Trophoblast cell (in vitro differentiated cells and primary cell): ENCODE results near the gene HOXC11.
A peak's percentile ranks its signal among the peaks of the same experiment; 100 is the strongest.

ENCODE experiments used
- DNase-seq, 2 donors: peaks; one replicate each; pipeline ENCODE4 v3.0.0-alpha.2; 2016
- H2AFZ ChIP-seq: 2 replicates; pipeline ENCODE4 v1.6.1; 2013; ENCODE audit warnings: low read length, moderate library complexity, mild to moderate bottlenecking; ENCODE audit not compliant: insufficient read depth, poor library complexity
- H2AK5ac ChIP-seq: 2 replicates; pipeline ENCODE4 v1.6.1; 2013; ENCODE audit warnings: mild to moderate bottlenecking, low read length
- H2BK120ac ChIP-seq: 2 replicates; pipeline ENCODE4 v1.6.1; 2013; ENCODE audit warnings: low read length, mild to moderate bottlenecking, moderate library complexity; ENCODE audit not compliant: insufficient read depth, poor library complexity
- H2BK12ac ChIP-seq: 2 replicates; pipeline ENCODE4 v1.6.1; 2013; ENCODE audit warnings: mild to moderate bottlenecking, low read length, moderate library complexity
- H2BK5ac ChIP-seq: 2 replicates; pipeline ENCODE4 v1.6.1; 2013; ENCODE audit warnings: low read length, low read depth, moderate library complexity, mild to moderate bottlenecking; ENCODE audit not compliant: poor library complexity
- H3K14ac ChIP-seq: 2 replicates; pipeline ENCODE4 v1.6.1; 2013; ENCODE audit warnings: mild to moderate bottlenecking, low read length
- H3K18ac ChIP-seq: 2 replicates; pipeline ENCODE4 v1.6.1; 2013; ENCODE audit warnings: mild to moderate bottlenecking, low read length
- H3K23ac ChIP-seq: 2 replicates; pipeline ENCODE4 v1.6.1; 2013; ENCODE audit warnings: low read length
- H3K27ac ChIP-seq: 2 replicates; pipeline ENCODE4 v1.5.1; 2013; ENCODE audit warnings: low read depth, mild to moderate bottlenecking, inconsistent platforms, low read length, moderate library complexity
- H3K27me3 ChIP-seq: 2 replicates; pipeline ENCODE4 v1.6.1; 2013; ENCODE audit warnings: inconsistent platforms, mild to moderate bottlenecking, low read length, moderate library complexity; ENCODE audit not compliant: insufficient read depth
- H3K36me3 ChIP-seq, 2 experiments: 1 replicate in 1 of 2; 2 replicates in 1 of 2; pipeline ENCODE4 v1.6.1; 2013; ENCODE audit warnings: low read length in 2 of 2, mild to moderate bottlenecking in 2 of 2, moderate library complexity in 1 of 2; ENCODE audit not compliant: insufficient read depth in 2 of 2, control insufficient read depth in 1 of 2
- H3K4ac ChIP-seq: 2 replicates; pipeline ENCODE4 v1.6.1; 2013; ENCODE audit warnings: low read depth, mild to moderate bottlenecking, low read length, moderate library complexity
- H3K4me1 ChIP-seq, 2 experiments: 1 replicate in 1 of 2; 2 replicates in 1 of 2; pipeline ENCODE4 v1.6.1; 2013; ENCODE audit warnings: low read length in 2 of 2, mild to moderate bottlenecking in 2 of 2, moderate library complexity in 1 of 2; ENCODE audit not compliant: insufficient read depth in 2 of 2, control insufficient read depth in 1 of 2
- H3K4me2 ChIP-seq: 2 replicates; pipeline ENCODE4 v1.6.1; 2013; ENCODE audit warnings: inconsistent platforms, mild to moderate bottlenecking, low read length, moderate library complexity
- H3K4me3 ChIP-seq: 2 replicates; pipeline ENCODE4 v1.5.1; 2013; ENCODE audit warnings: mild to moderate bottlenecking, low read depth, low read length, inconsistent platforms
- H3K79me1 ChIP-seq: one replicate; pipeline ENCODE4 v1.6.1; 2013; ENCODE audit warnings: low read length
- H3K79me2 ChIP-seq: 2 replicates; pipeline ENCODE4 v1.6.1; 2013; ENCODE audit warnings: low read length, mild to moderate bottlenecking; ENCODE audit not compliant: control insufficient read depth, insufficient read depth, poor library complexity
- H3K9ac ChIP-seq: 2 replicates; pipeline ENCODE4 v1.6.1; 2013; ENCODE audit warnings: mild to moderate bottlenecking, low read length
- H3K9me3 ChIP-seq: 2 replicates; pipeline ENCODE4 v1.6.1; 2013; ENCODE audit warnings: low read depth, mild to moderate bottlenecking, control low read depth, inconsistent platforms, low read length; ENCODE audit not compliant: insufficient read depth
- H4K12ac ChIP-seq: 2 replicates; pipeline ENCODE4 v1.6.1; 2013; ENCODE audit warnings: low read depth, mild to moderate bottlenecking, low read length, moderate library complexity
- H4K8ac ChIP-seq: 2 replicates; pipeline ENCODE4 v1.6.1; 2013; ENCODE audit warnings: low read depth, mild to moderate bottlenecking, low read length, moderate library complexity
- H4K91ac ChIP-seq: one replicate; pipeline ENCODE4 v1.6.1; 2013; ENCODE audit warnings: low read depth, mild to moderate bottlenecking, low read length, moderate library complexity
- WGBS: extraction: QIAGEN DNeasy Blood & Tissue Kit; methylation state at CpG from one replicate; pipeline ENCODE4 v1.1.7; 2013; ENCODE audit warnings: missing lambda C conversion rate; ENCODE audit not compliant: insufficient read length, insufficient coverage; ENCODE audit errors: extremely low coverage; 5-methylcytosine and 5-hydroxymethylcytosine counted together

HOXC11 gene

GRCh38 chr12:53956914-53957536, 15.9 kb upstream of the HOXC11 start:
- H3K36me3 ChIP-seq: no peaks in the 10 kb centered on the region
- WGBS: no CpG with 5 or more reads among the region's 11 CpGs
- H3K4ac ChIP-seq: no peak overlapping the region
- no peak overlapping the region for H3K4me2 ChIP-seq
- H3K9ac ChIP-seq: no peak overlapping the region
- no peak overlapping the region for H3K18ac ChIP-seq
- no peak overlapping the region for H3K27ac ChIP-seq
- no peak overlapping the region for H4K8ac ChIP-seq
- H3K79me2 ChIP-seq: no peaks in the 10 kb centered on the region
- H3K4me1 ChIP-seq: peaks cover 11 to 20% of the 10 kb centered on the region in 2 experiments
- H4K91ac ChIP-seq: no peak overlapping the region
- H3K79me1 ChIP-seq: no peaks in the 10 kb centered on the region
- H3K14ac ChIP-seq: no peak overlapping the region
- no peak for DNase-seq
- H2BK5ac ChIP-seq: no peak overlapping the region
- no peak overlapping the region for H2BK12ac ChIP-seq
- H3K4me3 ChIP-seq: no peak overlapping the region
- H2AK5ac ChIP-seq: no peak overlapping the region
- no peak overlapping the region for H3K23ac ChIP-seq
- H2BK120ac ChIP-seq: no peak overlapping the region
- peaks cover 20% of the 10 kb centered on the region for H3K9me3 ChIP-seq
- no peak overlapping the region for H2AFZ ChIP-seq
- H4K12ac ChIP-seq: no peak overlapping the region
- H3K27me3 ChIP-seq: peaks cover 92% of the 10 kb centered on the region

- Histone ChIP-seq H4K12ac (no peak overlapping the region), H3K23ac (no peak overlapping the region), H2AK5ac (no peak overlapping the region), H2BK120ac (no peak overlapping the region), H3K9me3 (peaks cover 20% of the 10 kb centered on the region), H3K27me3 (peaks cover 90% of the 10 kb centered on the region), H3K4me2 (no peak overlapping the region), H3K4me3 (no peak overlapping the region), H3K27ac (no peak overlapping the region), H3K4ac (no peak overlapping the region), H2BK5ac (no peak overlapping the region), H3K79me2 (no peaks in the 10 kb centered on the region), H3K18ac (no peak overlapping the region), H2BK12ac (no peak overlapping the region), H3K14ac (no peak overlapping the region), H4K91ac (no peak overlapping the region), H3K36me3 (no peaks in the 10 kb centered on the region), H4K8ac (no peak overlapping the region), H3K79me1 (no peaks in the 10 kb centered on the region), H2AFZ (no peak overlapping the region), H3K9ac (no peak overlapping the region), H3K4me1 (peaks cover 7 to 16% of the 10 kb centered on the region in 2 experiments)
- no peak for DNase-seq
- no CpG with 5 or more reads among the region's 3 CpGs for WGBS
These were observed 14.8 kb upstream of the HOXC11 start for GRCh38 chr12:53958128-53958527.

DNA sequence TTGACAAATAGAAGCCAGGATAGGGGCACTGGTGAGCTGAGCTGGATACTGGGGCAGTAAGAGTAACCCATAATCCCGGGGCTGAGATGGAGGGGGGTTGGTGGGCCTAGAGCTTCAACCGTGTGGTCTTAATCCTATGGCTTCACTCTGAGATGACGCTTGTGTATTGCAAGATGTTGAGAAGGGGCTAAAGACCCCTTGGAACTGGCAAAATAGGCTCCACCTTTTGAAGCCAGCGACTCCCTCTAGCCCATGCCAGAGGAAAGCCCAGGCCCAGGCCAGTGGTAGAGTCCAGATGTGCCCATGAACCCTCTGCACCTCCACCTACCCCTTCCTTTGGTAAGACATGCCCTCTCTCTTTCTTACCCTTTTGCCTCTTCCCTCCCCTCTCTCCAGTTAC, 13.6 kb upstream of the HOXC11 start:
- Histone ChIP-seq H2AFZ (no peak overlapping the region), H3K9me3 (peaks cover 20% of the 10 kb centered on the region), H3K4me3 (no peak overlapping the region), H3K9ac (no peak overlapping the region), H3K79me2 (no peaks in the 10 kb centered on the region), H2BK5ac (no peak overlapping the region), H2BK12ac (no peak overlapping the region), H3K27ac (no peak overlapping the region), H2BK120ac (no peak overlapping the region), H3K4ac (no peak overlapping the region), H3K27me3 (peaks cover 92% of the 10 kb centered on the region), H4K8ac (no peak overlapping the region), H3K4me2 (no peak overlapping the region), H4K12ac (no peak overlapping the region), H3K79me1 (peaks cover 2% of the 10 kb centered on the region), H4K91ac (no peak overlapping the region), H3K18ac (no peak overlapping the region), H3K36me3 (no peaks in the 10 kb centered on the region), H2AK5ac (no peak overlapping the region), H3K14ac (no peak overlapping the region), H3K23ac (no peak overlapping the region), H3K4me1 (peaks cover 4 to 20% of the 10 kb centered on the region in 2 experiments)
- DNase-seq: no peak
- WGBS: no CpG with 5 or more reads among the region's 4 CpGs

DNA sequence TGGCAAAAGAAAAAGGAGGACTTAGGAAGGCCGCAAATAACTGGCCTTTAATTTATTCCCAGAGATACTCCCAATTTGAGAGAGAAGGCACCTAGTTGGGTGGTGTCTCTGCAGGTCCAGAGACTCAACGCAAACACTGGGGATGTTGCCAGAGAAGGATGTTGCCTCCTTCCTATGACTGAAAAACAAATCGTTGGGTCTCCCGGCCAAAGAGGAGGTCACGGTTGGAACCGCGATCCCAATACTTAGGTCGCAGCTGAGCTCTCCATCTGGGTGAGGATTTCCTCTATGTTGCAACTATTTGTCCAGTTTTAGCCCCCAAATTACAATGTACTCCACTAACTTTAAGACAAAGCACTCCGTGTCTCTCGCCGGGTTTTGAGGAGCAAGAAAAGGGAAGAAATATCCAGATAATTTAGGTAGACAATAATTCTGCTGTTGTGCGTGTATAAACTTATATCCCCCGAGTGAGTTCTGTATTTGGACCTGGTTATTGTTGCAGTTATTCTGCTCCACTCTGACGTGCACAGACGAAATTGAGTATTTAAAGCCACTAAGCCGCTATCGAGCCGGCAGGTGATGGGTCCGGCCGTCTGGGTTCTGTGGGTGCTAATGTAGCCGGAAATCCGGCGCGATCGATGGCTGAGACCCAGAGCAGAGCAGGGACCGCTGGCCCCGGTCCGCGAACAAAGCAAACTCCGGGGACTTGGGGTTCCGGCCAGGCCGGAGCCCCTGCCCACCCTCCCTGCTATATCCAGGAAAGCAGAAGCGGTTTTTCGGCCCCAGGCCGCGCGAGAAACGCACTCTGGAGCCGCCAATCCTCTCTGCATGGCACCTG, 12.5 kb upstream of the HOXC11 start:
- DNase-seq: no peak
- H4K91ac ChIP-seq: no peak overlapping the region
- no peak overlapping the region for H2AFZ ChIP-seq
- H4K8ac ChIP-seq: no peak overlapping the region
- H3K79me1 ChIP-seq: peaks cover 5% of the 10 kb centered on the region
- peaks cover 16% of the 10 kb centered on the region for H3K9me3 ChIP-seq
- no peak overlapping the region for H2AK5ac ChIP-seq
- no peak overlapping the region for H3K4me3 ChIP-seq
- H4K12ac ChIP-seq: no peak overlapping the region
- no peak overlapping the region for H3K18ac ChIP-seq
- no peak overlapping the region for H3K4ac ChIP-seq
- no peak overlapping the region for H3K23ac ChIP-seq
- no peak overlapping the region for H2BK120ac ChIP-seq
- H3K27me3 ChIP-seq: peaks cover 86% of the 10 kb centered on the region
- peaks cover 0 to 16% of the 10 kb centered on the region in 2 experiments for H3K4me1 ChIP-seq
- peak overlapping the region; percentile 52 for H3K4me2 ChIP-seq
- no peaks in the 10 kb centered on the region for H3K36me3 ChIP-seq
- H3K9ac ChIP-seq: no peak overlapping the region
- no peak overlapping the region for H3K14ac ChIP-seq
- H3K79me2 ChIP-seq: no peaks in the 10 kb centered on the region
- WGBS: no CpG with 5 or more reads among the region's 39 CpGs
- no peak overlapping the region for H2BK5ac ChIP-seq
- H3K27ac ChIP-seq: no peak overlapping the region
- no peak overlapping the region for H2BK12ac ChIP-seq
